Neural cell (in vitro differentiated cells): ENCODE measurements around the gene PMM2. TPM values are rescaled to one million over a fixed set of nuclear protein-coding genes. Genes with fewer than 3 reads are reported as not detected.

Experiments used
- H2AFZ ChIP-seq: fragments of 200-600, 300-800 bp; sonication (generic), shearing (Covaris generic); 2 replicates; pipeline ENCODE4 v1.6.0; 2014; ENCODE audit warnings: low read depth, mild to moderate bottlenecking, antibody characterized with exemption, low read length, moderate library complexity
- H3F3A ChIP-seq: fragments of 200-600 bp; shearing (Covaris generic); 2 replicates; pipeline ENCODE4 v1.6.1; 2016; ENCODE audit warnings: mild to moderate bottlenecking, moderate library complexity, mixed read lengths, antibody characterized with exemption, low read length; ENCODE audit not compliant: insufficient read depth, poor library complexity, severe bottlenecking
- H3K27ac ChIP-seq: fragments of 200-600, 300-800 bp; sonication (generic), shearing (Covaris generic); 2 replicates; pipeline ENCODE4 v1.5.1; 2014; ENCODE audit warnings: mild to moderate bottlenecking, low read length, moderate library complexity
- H3K27me3 ChIP-seq: fragments of 300-800, 200-600 bp; sonication (generic), shearing (Covaris generic); 2 replicates; pipeline ENCODE4 v1.6.0; 2014; ENCODE audit warnings: mild to moderate bottlenecking, low read depth, low read length, moderate library complexity; ENCODE audit not compliant: insufficient read depth
- H3K36me3 ChIP-seq: fragments of 300-800, 200-600 bp; sonication (generic), shearing (Covaris generic); 2 replicates; pipeline ENCODE4 v1.5.1; 2014; ENCODE audit warnings: mild to moderate bottlenecking, antibody characterized with exemption, low read length, moderate library complexity; ENCODE audit not compliant: insufficient read depth
- H3K4me2 ChIP-seq: fragments of 300-800, 200-600 bp; sonication (generic), shearing (Covaris generic); 2 replicates; pipeline ENCODE4 v1.6.0; 2014; ENCODE audit warnings: mild to moderate bottlenecking, low read length
- H3K4me3 ChIP-seq: fragments of 300-800, 200-600 bp; sonication (generic), shearing (Covaris generic); 2 replicates; pipeline ENCODE4 v1.5.1; 2014; ENCODE audit warnings: mild to moderate bottlenecking, low read length, moderate library complexity
- H3K79me2 ChIP-seq: fragments of 200-600 bp; shearing (Covaris generic); replicated peaks from 2 replicates; pipeline ENCODE4 v1.6.0; 2014; ENCODE audit warnings: mild to moderate bottlenecking, low read length, moderate library complexity; ENCODE audit not compliant: insufficient read depth
- H3K9ac ChIP-seq: fragments of 300-800, 200-600 bp; sonication (generic), shearing (Covaris generic); 2 replicates; pipeline ENCODE4 v1.6.1; 2016; ENCODE audit warnings: mild to moderate bottlenecking, low read length, mixed read lengths
- H3K9me2 ChIP-seq: fragments of 200-600 bp; shearing (Covaris generic); 2 replicates; pipeline ENCODE4 v1.6.1; 2016; ENCODE audit warnings: mild to moderate bottlenecking, low read length, mixed read lengths; ENCODE audit not compliant: insufficient read depth
- H3K9me3 ChIP-seq: fragments of 200-600, 300-800 bp; sonication (generic), shearing (Covaris generic); 2 replicates; pipeline ENCODE4 v1.6.1; 2016; ENCODE audit warnings: mild to moderate bottlenecking, mixed run types, low read length, moderate library complexity, mixed read lengths
- H4K20me1 ChIP-seq: fragments of 200-600 bp; shearing (Covaris generic); 2 replicates; pipeline ENCODE4 v1.6.1; 2016; ENCODE audit warnings: mild to moderate bottlenecking, mixed run types; ENCODE audit not compliant: insufficient read depth
- CTCF ChIP-seq: fragments of 450-650 bp; IDR thresholded peaks from 2 replicates; pipeline ENCODE4 v1.5.1; 2014; ENCODE audit warnings: antibody characterized with exemption, mild to moderate bottlenecking, moderate library complexity; ENCODE audit not compliant: poor library complexity, severe bottlenecking
- EP300 ChIP-seq: fragments of 450-650 bp; conservative IDR thresholded peaks from 2 replicates; pipeline ENCODE4 v1.6.1; 2014; ENCODE audit warnings: antibody characterized with exemption, mild to moderate bottlenecking, moderate library complexity; ENCODE audit not compliant: poor library complexity, severe bottlenecking
- EZH2 ChIP-seq: fragments of 200-600, 300-800 bp; shearing (Covaris generic), sonication (generic); IDR thresholded peaks from 2 replicates; pipeline ENCODE4 v1.6.1; 2014; ENCODE audit warnings: antibody characterized with exemption, low read length, borderline replicate concordance, mild to moderate bottlenecking; ENCODE audit not compliant: insufficient read depth, poor library complexity, severe bottlenecking
- MXI1 ChIP-seq: fragments of 450-650 bp; conservative IDR thresholded peaks from 2 replicates; pipeline ENCODE4 v1.6.1; 2014; ENCODE audit warnings: antibody characterized with exemption, mild to moderate bottlenecking; ENCODE audit not compliant: poor library complexity, severe bottlenecking
- POLR2AphosphoS5 ChIP-seq: IDR thresholded peaks from 2 replicates; pipeline ENCODE4 v1.6.1; 2012
- RAD21 ChIP-seq: fragments of 450-650 bp; conservative IDR thresholded peaks from 2 replicates; pipeline ENCODE4 v1.6.1; 2014; ENCODE audit warnings: antibody characterized with exemption, mild to moderate bottlenecking, moderate library complexity
- REST ChIP-seq: IDR thresholded peaks from 2 replicates; pipeline ENCODE4 v1.6.1; 2012; ENCODE audit warnings: borderline replicate concordance
- SMC3 ChIP-seq: fragments of 450-650 bp; conservative IDR thresholded peaks from 2 replicates; pipeline ENCODE4 v1.6.1; 2014; ENCODE audit warnings: antibody characterized with exemption, mild to moderate bottlenecking, moderate library complexity; ENCODE audit not compliant: poor library complexity
- TAF1 ChIP-seq: IDR thresholded peaks from 2 replicates; pipeline ENCODE4 v1.6.1; 2012; ENCODE audit warnings: low read depth
- polyA plus RNA-seq: library from polyadenylated mRNA; depleted of rRNA; stranded (reverse); fragments of >200 nt; gene quantifications from 2 replicates; pipeline ENCODE4 v1.2.3, GENCODE V29; 2014

Gene PMM2
- polyA plus RNA-seq, 1 donor from 2014 or later, result 20.2 TPM

- no peaks in the 10 kb centered on the region for H3K79me2 ChIP-seq
- no peak overlapping the region for H3K9ac ChIP-seq
- no peak overlapping the region for H3K4me2 ChIP-seq
- H3K4me3 ChIP-seq, result no peak overlapping the region
- H3K9me2 ChIP-seq, result no peaks in the 10 kb centered on the region
- H3K27ac ChIP-seq, result no peak overlapping the region
- no peaks in the 10 kb centered on the region for H3F3A ChIP-seq
- H4K20me1 ChIP-seq, result no peaks in the 10 kb centered on the region
- H2AFZ ChIP-seq, result no peak overlapping the region
- H3K27me3 ChIP-seq, result no peaks in the 10 kb centered on the region
- H3K36me3 ChIP-seq, result no peaks in the 10 kb centered on the region
- peaks cover 2% of the 10 kb centered on the region for H3K9me3 ChIP-seq
- TF ChIP-seq CTCF (no peak), EZH2 (no peak), RAD21 (no peak), POLR2AphosphoS5 (no peak), MXI1 (no peak), EP300 (no peak), TAF1 (no peak), SMC3 (no peak), REST (no peak)
Observed at GRCh38 chr16:8788578-8789172, 9.0 kb upstream of the PMM2 start.

GRCh38 chr16:8795091-8795490, 2.5 kb upstream of the PMM2 start:
- Histone ChIP-seq H3K9me3 (peaks cover 2% of the 10 kb centered on the region), H3K9ac (no peak overlapping the region), H4K20me1 (no peaks in the 10 kb centered on the region), H3K27ac (no peak overlapping the region), H3K27me3 (no peaks in the 10 kb centered on the region), H3K4me3 (no peak overlapping the region), H3K4me2 (no peak overlapping the region), H2AFZ (no peak overlapping the region), H3K79me2 (peaks cover 27% of the 10 kb centered on the region), H3K36me3 (no peaks in the 10 kb centered on the region), H3F3A (no peaks in the 10 kb centered on the region), H3K9me2 (no peaks in the 10 kb centered on the region)
- no peak for TF ChIP-seq SMC3
- TF ChIP-seq MXI1, result no peak
- no peak for TF ChIP-seq CTCF
- no peak for TF ChIP-seq POLR2AphosphoS5
- no peak for TF ChIP-seq EP300
- no peak for TF ChIP-seq RAD21
- TF ChIP-seq EZH2, result no peak
- TF ChIP-seq REST, result no peak
- no peak for TF ChIP-seq TAF1
